Epithelial cell of esophagus (primary cell): ENCODE results near the gene SIRPA.

ENCODE experiments used
- DNase-seq: peaks from one replicate; pipeline ENCODE4 v3.0.0; 2010; ENCODE audit warnings: low read depth
- H3K4me3 ChIP-seq: 2 replicates; pipeline ENCODE4 v1.5.1; 2011; ENCODE audit warnings: mild to moderate bottlenecking, low read length, control low read depth
- CTCF ChIP-seq: IDR thresholded peaks from 2 replicates; pipeline ENCODE4 v1.5.1; 2011; ENCODE audit warnings: low read depth, mild to moderate bottlenecking, low read length, control low read depth, inconsistent platforms; ENCODE audit not compliant: insufficient read depth; ENCODE audit errors: missing control alignments

The SIRPA gene

GRCh38 chr20:1853473-1853872 lies 41.7 kb upstream of the SIRPA start:
- DNase-seq: no peak
- no peak for TF ChIP-seq CTCF

GRCh38 chr20:1854246-1854645 lies 41.0 kb upstream of the SIRPA start:
- TF ChIP-seq CTCF: no peak

More at GRCh38 chr20:1853473-1853872, 41.7 kb upstream of the SIRPA start:
- no peak overlapping the region for H3K4me3 ChIP-seq

GRCh38 chr20:1855109-1855508 lies 40.1 kb upstream of the SIRPA start:
- no peak for DNase-seq
- TF ChIP-seq CTCF: no peak
- H3K4me3 ChIP-seq: no peak overlapping the region

More at GRCh38 chr20:1854246-1854645, 41.0 kb upstream of the SIRPA start:
- DNase-seq: no peak
- H3K4me3 ChIP-seq: no peak overlapping the region

GRCh38 chr20:1855690-1856089 lies 39.5 kb upstream of the SIRPA start:
- H3K4me3 ChIP-seq: no peak overlapping the region
- DNase-seq: no peak
- no peak for TF ChIP-seq CTCF

GRCh38 chr20:1856424-1856823 lies 38.8 kb upstream of the SIRPA start:
- no peak for TF ChIP-seq CTCF
- no peak for DNase-seq

GRCh38 chr20:1857466-1857865 lies 37.7 kb upstream of the SIRPA start:
- DNase-seq: no peak
- H3K4me3 ChIP-seq: no peak overlapping the region
- no peak for TF ChIP-seq CTCF

More at GRCh38 chr20:1856424-1856823, 38.8 kb upstream of the SIRPA start:
- no peak overlapping the region for H3K4me3 ChIP-seq

GRCh38 chr20:1858871-1859270 lies 36.3 kb upstream of the SIRPA start:
- no peak for DNase-seq
- no peak overlapping the region for H3K4me3 ChIP-seq
- no peak for TF ChIP-seq CTCF
